IgD-negative memory B cell (primary cell): Measurements from ENCODE around the gene CHPF2. TPM values are rescaled to one million over a fixed set of nuclear protein-coding genes. Genes with fewer than 3 reads are reported as not detected.
A peak's percentile ranks its signal among the peaks of the same experiment; 100 is the strongest.

Source experiments
- H3K27ac Mint-ChIP-seq, 3 donors: one replicate each; pipeline ENCODE4 v1.8.0; 2020 to 2022; ENCODE audit warnings: mild to moderate bottlenecking in 3 of 3, mixed read lengths in 3 of 3, moderate library complexity in 1 of 3
- H3K27me3 Mint-ChIP-seq: one replicate; pipeline ENCODE4 v1.8.0; 2021; ENCODE audit warnings: mixed read lengths
- H3K36me3 Mint-ChIP-seq: one replicate; pipeline ENCODE4 v1.8.0; 2020; ENCODE audit warnings: mild to moderate bottlenecking, mixed read lengths
- H3K4me1 Mint-ChIP-seq, 3 donors: one replicate each; pipeline ENCODE4 v1.8.0; 2020 to 2022; ENCODE audit warnings: mixed read lengths in 3 of 3, mild to moderate bottlenecking in 1 of 3
- H3K4me3 Mint-ChIP-seq, 4 donors: one replicate each; pipeline ENCODE4 v1.8.0; 2020 to 2022; ENCODE audit warnings: mild to moderate bottlenecking in 4 of 4, mixed read lengths in 4 of 4, moderate library complexity in 3 of 4
- H3K9me3 Mint-ChIP-seq, 3 donors: one replicate each; pipeline ENCODE4 v1.8.0; 2020 to 2021; ENCODE audit warnings: mixed read lengths in 3 of 3, mild to moderate bottlenecking in 1 of 3
- polyA plus RNA-seq: library from polyadenylated mRNA; unstranded; fragments of 300-500 nt; fragmentation: Illumina TruSeq; gene quantifications from one replicate; pipeline ENCODE4 v1.2.3, GENCODE V29; 2021

CHPF2 gene
- polyA plus RNA-seq, 1 donor from 2014 or later = 25.4 TPM

DNA sequence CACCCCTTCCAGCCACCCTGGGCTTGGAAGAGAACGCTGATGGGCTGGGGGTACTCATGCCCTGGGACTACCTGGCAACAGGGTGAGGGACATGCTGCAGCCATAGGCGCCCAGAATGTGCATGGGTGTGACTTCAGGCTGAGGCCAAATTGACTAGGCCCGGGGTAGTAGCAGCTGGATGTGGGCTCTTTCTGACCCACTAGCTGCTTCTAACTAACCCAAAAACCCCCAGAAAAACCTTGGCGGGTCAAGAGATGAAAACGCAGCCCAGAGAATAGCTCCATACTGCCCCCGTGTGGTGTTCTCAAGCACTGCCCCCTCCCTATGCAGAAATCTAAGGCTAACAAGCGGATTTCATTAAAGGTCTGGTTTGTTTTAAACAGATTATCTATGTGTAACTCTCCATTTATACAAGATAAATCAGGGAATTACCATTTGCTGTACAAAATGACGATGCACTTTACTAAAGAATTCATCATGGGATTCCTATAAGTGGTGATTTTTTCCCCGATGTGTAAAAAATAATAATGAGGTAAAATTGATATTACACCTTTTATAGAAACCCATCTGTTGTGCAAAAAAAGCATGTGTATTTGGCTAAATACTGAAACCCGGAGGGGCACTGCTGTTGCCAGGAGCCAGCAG lies 12.0 kb downstream of the CHPF2 start:
- H3K4me1 Mint-ChIP-seq = peaks cover 15 to 19% (median 15%) of the 10 kb centered on the region in 3 donors
- H3K27me3 Mint-ChIP-seq = peaks cover 33% of the 10 kb centered on the region
- peak overlapping the region in 2 of 3 donors; percentile 75 to 90 for H3K27ac Mint-ChIP-seq
- peaks cover 1% of the 10 kb centered on the region for H3K36me3 Mint-ChIP-seq
- peak overlapping the region; percentile 57 to 91 (median 60) for H3K4me3 Mint-ChIP-seq
- H3K9me3 Mint-ChIP-seq = no peaks in the 10 kb centered on the region

- no peaks in the 10 kb centered on the region for H3K9me3 Mint-ChIP-seq
- H3K36me3 Mint-ChIP-seq = peaks cover 2% of the 10 kb centered on the region
- H3K4me3 Mint-ChIP-seq = peak overlapping the region; percentile 38 to 78 (median 59)
- no peak overlapping the region for H3K27ac Mint-ChIP-seq
- peaks cover 34% of the 10 kb centered on the region for H3K27me3 Mint-ChIP-seq
- peaks cover 15 to 19% (median 16%) of the 10 kb centered on the region in 3 donors for H3K4me1 Mint-ChIP-seq
These were observed 12.6 kb downstream of the CHPF2 start for GRCh38 chr7:151244841-151245346.

DNA sequence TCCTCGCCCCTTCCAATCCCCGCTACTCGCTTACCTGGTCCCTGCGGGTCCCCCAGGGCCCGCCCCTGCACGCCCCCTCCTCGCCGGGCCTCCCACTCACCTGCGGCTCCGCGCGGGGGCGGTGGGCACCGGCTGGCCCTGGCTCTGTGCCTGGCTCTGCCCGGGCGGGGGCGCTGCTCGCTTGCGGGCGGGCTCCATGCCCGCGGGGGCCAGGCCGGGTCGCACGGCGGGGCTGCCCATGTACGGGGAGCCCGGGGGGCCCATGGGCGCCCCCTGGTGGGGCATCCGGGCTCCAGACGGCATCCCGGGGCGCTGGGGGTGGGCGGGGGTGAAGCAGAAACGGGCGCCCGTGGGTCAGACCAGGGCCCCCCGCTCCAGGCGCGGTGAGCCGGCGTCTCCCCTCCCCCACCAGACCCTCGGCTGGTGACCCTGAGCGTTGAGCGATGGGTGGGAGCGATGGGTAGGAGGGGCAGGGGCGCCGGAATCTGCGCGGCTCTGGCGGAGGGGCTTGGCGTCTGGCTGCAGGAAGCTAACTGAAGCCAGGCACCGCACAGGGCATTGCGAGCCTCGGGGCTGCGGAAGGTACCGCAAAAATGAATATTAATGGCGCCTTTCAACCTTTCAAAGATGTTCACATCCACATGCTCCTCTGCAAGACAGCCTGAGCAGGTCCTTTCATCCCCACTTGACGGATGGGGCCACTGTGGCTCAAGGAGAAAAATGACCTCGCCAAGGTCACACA lies 13.2 kb downstream of the CHPF2 start:
- peaks cover 16 to 21% (median 17%) of the 10 kb centered on the region in 3 donors for H3K4me1 Mint-ChIP-seq
- H3K36me3 Mint-ChIP-seq = peaks cover 2% of the 10 kb centered on the region
- H3K27me3 Mint-ChIP-seq = peaks cover 38% of the 10 kb centered on the region
- H3K9me3 Mint-ChIP-seq = no peaks in the 10 kb centered on the region
- H3K27ac Mint-ChIP-seq = no peak overlapping the region
- H3K4me3 Mint-ChIP-seq = peak overlapping the region; percentile 48 to 75 (median 66)

GRCh38 chr7:151246102-151246850 lies 14.0 kb downstream of the CHPF2 start:
- Mint-ChIP-seq H3K36me3 (peaks cover 2% of the 10 kb centered on the region), H3K27me3 (peaks cover 44% of the 10 kb centered on the region), H3K4me1 (peaks cover 16 to 28% (median 24%) of the 10 kb centered on the region in 3 donors), H3K27ac (no peak overlapping the region), H3K4me3 (peak overlapping the region; percentile 54 to 75 (median 66)), H3K9me3 (no peaks in the 10 kb centered on the region)

DNA sequence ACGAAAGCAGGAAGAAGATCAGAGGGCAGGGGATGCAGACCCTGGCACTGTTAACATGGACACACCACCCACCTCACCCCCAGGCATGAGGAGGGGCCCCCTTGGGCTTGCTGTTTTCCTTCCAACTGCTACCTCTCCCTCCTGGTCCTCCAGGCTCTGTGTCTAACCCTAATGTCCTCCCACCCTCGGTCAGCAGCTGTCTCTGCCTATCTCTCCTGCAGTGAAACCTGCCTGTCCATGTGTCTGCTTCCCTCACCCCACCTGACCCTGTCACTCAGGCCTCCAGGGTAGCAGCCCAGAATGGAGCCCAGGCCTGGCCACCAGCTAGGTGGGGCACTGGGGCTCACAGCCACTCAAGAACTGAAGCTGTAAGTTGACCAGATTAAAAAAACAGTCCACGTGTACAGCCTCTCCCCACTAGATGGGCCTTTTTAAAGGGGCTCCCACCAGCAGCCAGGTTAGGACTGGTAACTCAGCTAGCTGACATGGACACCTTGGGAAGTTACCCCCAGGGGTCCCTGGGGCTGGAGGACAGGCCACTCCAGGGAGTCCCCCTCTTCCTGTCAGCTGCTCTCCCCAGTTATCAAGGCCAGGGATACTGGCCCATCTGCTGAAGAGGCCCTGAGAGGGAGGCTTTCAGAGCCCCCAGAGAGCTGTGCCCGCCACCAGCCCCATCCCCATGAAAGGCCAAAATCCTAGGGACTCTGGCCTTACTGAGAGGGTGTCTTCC lies 14.7 kb downstream of the CHPF2 start:
- H3K27me3 Mint-ChIP-seq = peaks cover 43% of the 10 kb centered on the region
- peaks cover 2% of the 10 kb centered on the region for H3K36me3 Mint-ChIP-seq
- peaks cover 16 to 28% (median 25%) of the 10 kb centered on the region in 3 donors for H3K4me1 Mint-ChIP-seq
- H3K4me3 Mint-ChIP-seq = peak overlapping the region; percentile 30 to 79 (median 54)
- no peaks in the 10 kb centered on the region for H3K9me3 Mint-ChIP-seq
- H3K27ac Mint-ChIP-seq = no peak overlapping the region

DNA sequence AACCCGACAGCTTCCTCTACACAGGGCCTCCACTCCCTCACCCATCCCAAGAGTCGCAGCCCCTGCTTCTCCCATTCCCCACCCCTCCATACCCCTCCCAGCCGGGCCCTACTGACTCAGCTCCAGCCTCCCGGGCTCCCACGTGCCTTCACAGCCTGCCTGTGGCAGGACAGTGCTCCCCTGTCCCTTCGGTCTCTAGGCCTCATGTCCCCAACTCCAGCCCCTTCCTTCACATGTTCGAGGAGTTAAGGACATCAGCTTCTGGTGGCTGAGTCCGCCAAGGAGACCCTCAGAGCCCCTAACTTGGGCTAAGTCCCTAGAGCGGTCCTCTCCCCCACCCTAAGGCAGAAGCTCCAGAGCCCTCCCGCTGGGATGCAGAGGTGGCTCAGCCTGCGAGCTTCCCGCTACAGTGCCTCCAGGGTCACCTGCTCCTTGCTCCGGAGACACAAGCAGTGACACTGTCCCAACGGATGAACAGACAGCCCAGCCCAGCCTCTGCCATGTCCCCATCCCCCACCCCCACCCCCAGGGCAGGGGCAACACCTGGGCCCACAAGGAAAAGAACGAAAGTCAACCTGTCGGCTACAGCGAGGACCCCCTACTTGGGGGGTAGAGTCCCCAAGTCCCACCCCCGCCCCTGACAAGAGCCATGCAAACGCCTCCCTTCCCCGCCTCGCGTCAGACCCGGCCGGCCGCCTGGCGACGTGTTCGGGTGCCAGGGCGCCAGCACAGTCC lies 15.5 kb downstream of the CHPF2 start:
- H3K4me3 Mint-ChIP-seq = peak overlapping the region; percentile 54 to 94 (median 76)
- H3K4me1 Mint-ChIP-seq = peaks cover 19 to 32% (median 25%) of the 10 kb centered on the region in 3 donors
- peaks cover 2% of the 10 kb centered on the region for H3K36me3 Mint-ChIP-seq
- H3K27me3 Mint-ChIP-seq = peaks cover 50% of the 10 kb centered on the region
- no peaks in the 10 kb centered on the region for H3K9me3 Mint-ChIP-seq
- peak overlapping the region in 1 of 3 donors; percentile 47 for H3K27ac Mint-ChIP-seq

GRCh38 chr7:151248346-151249033 lies 16.2 kb downstream of the CHPF2 start, which contains the start of gene SMARCD3:
Gene SMARCD3, minus strand, starts transcription at chr7:151248694. Its CDS starts 132 bp downstream, at chr7:151248562.
- Mint-ChIP-seq H3K9me3 (no peaks in the 10 kb centered on the region), H3K27me3 (peaks cover 53% of the 10 kb centered on the region), H3K4me3 (peak within 1 kb of the TSS; percentile 54 to 94 (median 83)), H3K27ac (peak within 1 kb of the TSS in 2 of 3 donors; percentile 27 to 47), H3K4me1 (peaks cover 14 to 29% (median 18%) of the 10 kb centered on the region in 3 donors), H3K36me3 (peaks cover 2% of the 10 kb centered on the region)

GRCh38 chr7:151249034-151249731 lies 16.9 kb downstream of the CHPF2 start:
- Mint-ChIP-seq H3K9me3 (no peaks in the 10 kb centered on the region), H3K4me3 (peak overlapping the region; percentile 15 to 93 (median 83)), H3K36me3 (peaks cover 2% of the 10 kb centered on the region), H3K27me3 (peaks cover 51% of the 10 kb centered on the region), H3K27ac (peak overlapping the region in 1 of 3 donors; percentile 27), H3K4me1 (peaks cover 10 to 23% (median 14%) of the 10 kb centered on the region in 3 donors)

GRCh38 chr7:151249732-151250072 lies 17.4 kb downstream of the CHPF2 start:
- H3K36me3 Mint-ChIP-seq = peaks cover 2% of the 10 kb centered on the region
- no peak overlapping the region for H3K27ac Mint-ChIP-seq
- H3K4me3 Mint-ChIP-seq = peak overlapping the region in 3 of 4 donors; percentile 15 to 73 (median 18)
- H3K27me3 Mint-ChIP-seq = peaks cover 52% of the 10 kb centered on the region
- no peaks in the 10 kb centered on the region for H3K9me3 Mint-ChIP-seq
- peaks cover 9 to 21% (median 10%) of the 10 kb centered on the region in 3 donors for H3K4me1 Mint-ChIP-seq

DNA sequence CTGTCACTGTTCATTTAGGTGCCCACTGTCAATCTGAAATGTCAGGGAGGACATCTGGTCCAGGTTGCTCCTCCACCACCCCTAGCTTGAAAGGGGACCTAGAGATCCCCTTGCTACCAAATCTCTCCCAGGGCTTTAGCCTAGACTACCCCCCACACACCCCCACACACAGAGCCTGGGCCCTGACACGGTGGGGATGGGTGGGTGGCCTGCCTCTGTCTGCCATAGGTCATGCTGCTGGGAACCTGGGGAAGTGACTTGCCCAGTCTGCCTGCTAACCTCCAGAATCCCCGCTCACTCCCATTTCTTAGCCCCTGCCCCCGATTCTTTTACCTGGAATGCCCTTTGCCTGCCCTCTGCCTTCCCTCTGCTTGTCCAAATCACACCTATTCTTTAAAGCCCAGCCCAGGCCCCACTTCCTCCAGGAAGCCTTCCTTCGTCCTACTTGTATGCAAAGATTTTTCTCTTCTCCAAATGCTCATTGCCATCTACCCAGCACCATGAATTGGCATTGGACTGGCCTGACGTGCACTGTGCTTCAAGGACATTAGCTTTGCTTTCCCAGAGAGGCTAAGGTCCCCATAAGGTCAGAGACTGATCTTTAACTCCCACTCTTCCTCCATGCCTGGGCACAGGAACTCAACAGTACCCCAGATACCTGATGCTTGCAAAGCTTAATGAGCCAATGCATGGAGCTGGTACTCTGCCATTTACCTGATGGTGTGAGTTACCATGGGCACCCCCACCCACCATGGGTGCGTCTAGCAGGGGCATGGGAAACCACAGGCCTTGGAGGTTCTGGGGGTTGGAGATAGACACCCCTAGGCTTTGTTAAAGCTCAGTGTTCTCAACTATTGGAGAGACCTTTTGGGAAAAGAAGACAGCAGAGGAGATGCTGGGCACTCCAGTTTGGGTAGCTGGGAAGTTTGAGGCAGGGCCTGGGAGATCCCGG lies 18.2 kb downstream of the CHPF2 start:
- Mint-ChIP-seq H3K4me3 (peak overlapping the region; percentile 65 to 90 (median 72)), H3K27me3 (peaks cover 50% of the 10 kb centered on the region), H3K27ac (peak overlapping the region in 1 of 3 donors; percentile 13), H3K9me3 (no peaks in the 10 kb centered on the region), H3K36me3 (peaks cover 2% of the 10 kb centered on the region), H3K4me1 (peaks cover 9 to 18% (median 10%) of the 10 kb centered on the region in 3 donors)

DNA sequence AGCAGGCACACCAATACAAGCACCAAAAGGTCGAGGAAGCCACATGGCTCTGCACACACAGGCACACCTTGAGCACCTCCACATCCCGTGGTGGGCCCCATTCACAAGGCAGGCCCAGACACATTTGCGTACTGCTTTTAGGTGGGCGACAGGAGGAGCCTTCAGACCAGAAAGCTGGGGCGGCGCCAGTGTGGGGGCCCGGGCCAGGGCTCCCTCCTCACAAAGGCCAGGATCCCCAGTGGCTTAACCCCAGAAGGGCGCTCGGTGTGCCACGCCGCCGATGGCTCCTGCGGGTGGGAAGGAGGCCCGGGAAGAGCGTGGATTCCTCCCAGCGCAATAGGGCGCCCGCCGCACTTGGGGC lies 19.0 kb downstream of the CHPF2 start:
- H3K9me3 Mint-ChIP-seq = no peaks in the 10 kb centered on the region

More for the DNA sequence above, 19.0 kb downstream of the CHPF2 start:
- peaks cover 9 to 18% (median 10%) of the 10 kb centered on the region in 3 donors for H3K4me1 Mint-ChIP-seq
- peaks cover 2% of the 10 kb centered on the region for H3K36me3 Mint-ChIP-seq
- H3K4me3 Mint-ChIP-seq = peak overlapping the region; percentile 1 to 90 (median 72)
- H3K27me3 Mint-ChIP-seq = peaks cover 52% of the 10 kb centered on the region
- no peak overlapping the region for H3K27ac Mint-ChIP-seq
